ENCODE measurements around the gene SYNE1. TPM values are rescaled to one million over a fixed set of nuclear protein-coding genes. Genes with fewer than 3 reads are reported as not detected.

Gene SYNE1
- total RNA-seq, 1 donor from 2014 or later = 166 TPM

DNA sequence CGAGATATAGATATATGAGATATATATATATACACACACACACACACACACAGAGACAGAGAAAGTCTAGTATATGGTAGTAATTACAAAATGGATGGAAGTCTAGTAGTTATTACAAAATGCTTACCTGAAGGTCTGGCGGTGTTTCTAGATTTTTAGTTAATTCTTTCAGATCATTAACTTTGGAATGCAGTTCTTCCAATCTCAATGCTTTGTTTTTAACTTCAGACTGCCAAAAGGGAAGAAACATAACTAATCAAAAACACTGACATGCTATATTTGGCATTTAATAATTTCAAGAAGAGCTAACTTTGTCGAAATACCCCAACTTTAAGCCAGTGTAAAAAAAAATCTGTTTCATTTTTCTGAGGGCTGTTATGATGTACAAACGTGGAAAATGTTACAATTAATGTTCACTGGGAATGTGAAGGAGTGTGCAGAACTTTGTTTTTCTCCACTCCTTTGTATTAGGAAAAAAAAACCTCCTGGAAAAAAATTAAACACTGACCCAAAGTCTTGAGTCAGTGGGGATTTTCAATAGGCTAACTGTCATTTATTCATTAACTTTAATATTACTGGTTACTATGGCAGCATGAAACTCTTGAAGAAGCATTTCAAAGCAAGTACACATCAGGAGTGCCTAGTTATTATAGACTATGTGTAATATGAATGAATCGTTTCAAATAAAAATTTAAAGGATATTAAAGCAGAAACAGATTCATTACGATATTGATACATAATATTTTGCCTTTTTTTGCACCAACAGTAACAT is 232.9 kb downstream of the SYNE1 start:
- Histone ChIP-seq H3K36me3 (peaks cover 5% of the 10 kb centered on the region), H3K27ac (no peak overlapping the region), H3K27me3 (ENCODE audit: low read depth) (no peaks in the 10 kb centered on the region), H3K9me3 (no peaks in the 10 kb centered on the region), H3K4me3 (no peak overlapping the region), H3K4me1 (no peaks in the 10 kb centered on the region)
- no peak for TF ChIP-seq CTCF (IDR thresholded peaks at IDR 0.05)
- ATAC-seq = peak in 1 of 2 donors; percentile 48
- DNase-seq = no peak
- intact Hi-C loops (cut with DNase I) = no loop called here

- ATAC-seq (no peak), DNase-seq (no peak)
- H3K4me3 ChIP-seq = no peak overlapping the region
- H3K27ac ChIP-seq = no peak overlapping the region
- intact Hi-C loops (cut with DNase I) = no loop called here
- H3K36me3 ChIP-seq = peaks cover 5% of the 10 kb centered on the region
- peaks cover 14% of the 10 kb centered on the region for H3K4me1 ChIP-seq
- TF ChIP-seq CTCF (IDR thresholded peaks at IDR 0.05) = no peak
- H3K27me3 ChIP-seq (ENCODE audit: low read depth) = no peaks in the 10 kb centered on the region
- no peaks in the 10 kb centered on the region for H3K9me3 ChIP-seq
These were observed 234.4 kb downstream of the SYNE1 start for GRCh38 chr6:152402791-152403190.

GRCh38 chr6:152401978-152402377 is 235.2 kb downstream of the SYNE1 start:
- Histone ChIP-seq H3K9me3 (no peaks in the 10 kb centered on the region), H3K4me1 (peaks cover 22% of the 10 kb centered on the region), H3K27ac (no peak overlapping the region), H3K36me3 (peaks cover 10% of the 10 kb centered on the region), H3K4me3 (no peak overlapping the region), H3K27me3 (ENCODE audit: low read depth) (no peaks in the 10 kb centered on the region)
- DNase-seq (no peak), ATAC-seq (peak; percentile 38 to 48)
- intact Hi-C loops (cut with DNase I) = no loop called here
- TF ChIP-seq CTCF (IDR thresholded peaks at IDR 0.05) = no peak

GRCh38 chr6:152399399-152399798 is 237.8 kb downstream of the SYNE1 start:
- DNase-seq (peak; percentile 63), ATAC-seq (peak; percentile 88 to 91)
- Histone ChIP-seq H3K4me1 (peaks cover 22% of the 10 kb centered on the region), H3K4me3 (no peak overlapping the region), H3K9me3 (no peaks in the 10 kb centered on the region), H3K27me3 (ENCODE audit: low read depth) (no peaks in the 10 kb centered on the region), H3K27ac (peak overlapping the region; percentile 61), H3K36me3 (peaks cover 10% of the 10 kb centered on the region)
- no peak for TF ChIP-seq CTCF (IDR thresholded peaks at IDR 0.05)
- intact Hi-C loops (cut with DNase I) = no loop called here

DNA sequence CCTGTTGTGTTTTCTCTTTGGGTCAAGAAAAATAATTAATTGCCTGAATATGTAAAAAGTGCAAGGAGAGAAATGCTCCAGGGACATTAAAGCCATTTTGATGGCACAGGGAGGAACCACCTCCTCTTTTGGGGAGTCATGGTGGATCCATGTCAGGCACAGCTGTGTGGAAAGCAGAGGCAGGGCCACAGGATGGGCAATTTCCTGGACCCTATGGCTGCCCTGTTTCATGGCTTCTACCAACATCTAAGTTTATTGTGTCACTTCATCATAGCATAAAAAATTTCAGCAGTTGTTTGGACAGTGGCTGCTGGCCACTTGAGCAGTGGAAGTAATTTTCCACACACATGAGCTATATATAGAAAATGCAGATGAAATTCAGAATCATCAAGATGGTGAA is 238.2 kb downstream of the SYNE1 start:
- intact Hi-C loops (cut with DNase I) = no loop called here
- peaks cover 10% of the 10 kb centered on the region for H3K36me3 ChIP-seq
- peaks cover 22% of the 10 kb centered on the region for H3K4me1 ChIP-seq
- H3K27ac ChIP-seq = peak overlapping the region; percentile 61
- peak; percentile 16 to 35 for ATAC-seq
- TF ChIP-seq CTCF (IDR thresholded peaks at IDR 0.05) = no peak
- no peak for DNase-seq
- no peak overlapping the region for H3K4me3 ChIP-seq
- H3K9me3 ChIP-seq = no peaks in the 10 kb centered on the region
- H3K27me3 ChIP-seq (ENCODE audit: low read depth) = no peaks in the 10 kb centered on the region

Measured in lower lobe of right lung (tissue), 2 donors.